Heart right ventricle (tissue), 16 donors: ENCODE results near the gene MRPL2. TPM values are rescaled to one million over a fixed set of nuclear protein-coding genes. Genes with fewer than 3 reads are reported as not detected.

Experiments
- ATAC-seq, 8 donors: fragments of 200-7000 bp; cut with Tn5 transposase; one replicate each; pipeline ENCODE4 v1.9.1; 2020; ENCODE audit warnings: mild to moderate bottlenecking in 8 of 8, moderate library complexity in 8 of 8, moderate number of reproducible peaks in 1 of 8
- DNase-seq, 2 donors: peaks; one replicate each; pipeline ENCODE4 v3.0.0-alpha.2; 2020
- H3K27ac ChIP-seq, 10 donors: fragments of 200-600 bp; sonication (generic) in 2 of 10; one replicate each; pipeline versions ENCODE4 v1.5.0 to v1.8.0; 2020 to 2022; ENCODE audit warnings: mild to moderate bottlenecking in 3 of 10
- H3K27me3 ChIP-seq, 7 donors: fragments of 200-600 bp; one replicate each; pipeline ENCODE4 v1.8.0; 2021 to 2022; ENCODE audit warnings: mild to moderate bottlenecking in 2 of 7
- H3K36me3 ChIP-seq, 9 donors: fragments of 200-600 bp; sonication (generic) in 1 of 9; one replicate each; pipeline versions ENCODE4 v1.5.0 to v1.8.0; 2020 to 2022; ENCODE audit warnings: mild to moderate bottlenecking in 2 of 9
- H3K4me1 ChIP-seq, 9 donors: fragments of 200-600 bp; sonication (generic) in 1 of 9; one replicate each; pipeline versions ENCODE4 v1.5.0 to v1.8.0; 2020 to 2022; ENCODE audit warnings: mild to moderate bottlenecking in 4 of 9
- H3K4me3 ChIP-seq, 10 donors: fragments of 200-600 bp; sonication (generic) in 2 of 10; one replicate each; pipeline versions ENCODE4 v1.5.0 to v1.8.0; 2020 to 2022; ENCODE audit warnings: mild to moderate bottlenecking in 7 of 10, moderate library complexity in 2 of 10
- H3K9me3 ChIP-seq, 11 donors: fragments of 200-600 bp in 10 of 11; sonication (generic) in 2 of 11; one replicate each; pipeline versions ENCODE4 v1.5.0 to v1.8.0; 2013 to 2022; ENCODE audit warnings: mild to moderate bottlenecking in 2 of 11, control low read depth in 1 of 11, moderate library complexity in 1 of 11
- WGBS, 2 donors: extraction: QIAGEN DNeasy Blood & Tissue Kit; methylation state at CpG; one replicate each; pipeline ENCODE4 v1.1.7; 2013; ENCODE audit warnings: inconsistent platforms in 1 of 2; 5-methylcytosine and 5-hydroxymethylcytosine counted together
- intact Hi-C, 10 donors: fragments of 100-400 bp; cut with DNase I; formaldehyde crosslinking; loops; one replicate each; pipeline versions ENCODE4 v1.11.1 to v1.14.2; 2022
- polyA plus RNA-seq, 2 donors: library from polyadenylated mRNA; stranded (reverse); fragments of 200-250 nt; gene quantifications; one replicate each; pipeline ENCODE4 v1.2.3, GENCODE V29; 2013
- total RNA-seq, 10 donors: library from RNA; stranded (reverse); fragmentation: NEBNext Ultra II Directional in 3 of 10; extraction: Animal tissue kit (Norgen Biotek cat#: 25700) in 3 of 10; gene quantifications; one replicate each; pipeline versions ENCODE4 v1.2.1 to v1.2.4, GENCODE V29; 2021 to 2023
- TF ChIP-seq, protein P1 (sequence below), 9 donors: fragments of 200-600 bp; sonication (generic) in 2 of 9; IDR thresholded peaks; one replicate each; pipeline versions ENCODE4 v1.5.0 to v1.8.0; 2021 to 2022; ENCODE audit warnings: antibody characterized with exemption in 9 of 9, mild to moderate bottlenecking in 5 of 9, moderate library complexity in 1 of 9
- donor health status: Arrhythmogenic right ventricular cardiomyopathy.
- donor health status: ischemic (EF 13 %, LVEDD 7.1; RV severe dilation, severe dysfunction).
- donor health status: healthy with polysubstance abuse.
- donor health status: DM: no; HTN: yes; CAD: no.
- donor health status: DM: no; HTN: no; CAD: no.
- donor health status: ischemic (EF 25% LVEDD 6.9; RV normal size, moderate dysfunction).
- donor health status: ischemic (EF 25% LVEDD 5.7; RV mildly dilated, moderate dysfunction).
- donor health status: healthy.
- donor health status: DM: yes; HTN: yes; CAD: no.
- donor health status: Ischemic cardiomyopathy.
- donor health status: ischemic (EF 35%, LVEDD 5.7; RV mildly dilated, moderate dysfunction).
- donor health status: nonischemic (EF 11% LVEDD 7.7; RV severe dilation, severe dysfunction).
- donor health status: DM: yes; HTN: yes; CAD: no.
- donor health status: PGD.
- donor health status: ischemic (EF 29% LVEDD 5.4; RV normal size, mild dysfunction).
- donor health status: nonischemic (EF 23%, LVEDD 6.1; RV moderate dilation, normal function).

Gene MRPL2
- total and polyA plus RNA-seq, 12 donors, result 76.0 to 165 (median 97.6) TPM

DNA sequence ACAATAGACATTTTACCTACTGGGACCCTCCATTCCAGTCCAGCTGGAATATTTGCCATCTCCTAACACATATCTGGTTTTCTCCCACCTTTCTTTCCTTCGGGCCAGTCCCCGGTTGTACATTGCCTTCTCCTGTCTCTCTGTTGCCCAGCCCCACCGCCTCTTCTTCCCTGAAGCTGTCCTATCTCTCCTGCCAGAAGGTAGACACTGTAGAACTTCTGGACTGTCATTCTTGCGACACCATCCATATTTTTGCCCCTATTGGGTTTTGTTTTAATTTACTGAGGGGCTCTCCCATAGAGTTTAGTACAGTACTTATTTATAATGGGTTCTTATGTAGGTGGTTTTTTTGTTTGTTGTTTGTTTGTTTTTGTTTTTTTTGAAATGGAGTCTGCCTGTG, 21.8 kb upstream of the MRPL2 start:
- no peak for ATAC-seq
- intact Hi-C loops, result no loop called here

DNA sequence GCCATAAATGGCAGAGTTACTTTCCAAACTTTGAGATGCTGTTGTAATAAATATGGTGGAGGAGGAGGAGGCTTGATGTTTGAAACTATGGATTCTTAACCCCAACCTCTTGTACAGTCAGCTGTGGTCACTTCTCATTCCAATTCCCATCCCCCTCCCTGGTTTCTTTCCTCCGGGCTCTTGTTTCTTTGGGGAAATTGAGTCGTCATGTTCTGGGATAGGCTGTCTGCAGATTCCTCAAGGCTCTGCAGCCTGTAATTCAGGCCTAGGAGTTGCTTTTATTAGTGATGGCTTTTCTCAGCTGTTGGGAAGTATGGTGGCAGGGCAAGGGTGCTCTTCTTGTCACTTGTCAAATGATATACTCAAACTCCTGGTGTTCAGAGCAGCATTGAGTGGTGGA, 19.5 kb upstream of the MRPL2 start:
- TF ChIP-seq, protein P1, sequence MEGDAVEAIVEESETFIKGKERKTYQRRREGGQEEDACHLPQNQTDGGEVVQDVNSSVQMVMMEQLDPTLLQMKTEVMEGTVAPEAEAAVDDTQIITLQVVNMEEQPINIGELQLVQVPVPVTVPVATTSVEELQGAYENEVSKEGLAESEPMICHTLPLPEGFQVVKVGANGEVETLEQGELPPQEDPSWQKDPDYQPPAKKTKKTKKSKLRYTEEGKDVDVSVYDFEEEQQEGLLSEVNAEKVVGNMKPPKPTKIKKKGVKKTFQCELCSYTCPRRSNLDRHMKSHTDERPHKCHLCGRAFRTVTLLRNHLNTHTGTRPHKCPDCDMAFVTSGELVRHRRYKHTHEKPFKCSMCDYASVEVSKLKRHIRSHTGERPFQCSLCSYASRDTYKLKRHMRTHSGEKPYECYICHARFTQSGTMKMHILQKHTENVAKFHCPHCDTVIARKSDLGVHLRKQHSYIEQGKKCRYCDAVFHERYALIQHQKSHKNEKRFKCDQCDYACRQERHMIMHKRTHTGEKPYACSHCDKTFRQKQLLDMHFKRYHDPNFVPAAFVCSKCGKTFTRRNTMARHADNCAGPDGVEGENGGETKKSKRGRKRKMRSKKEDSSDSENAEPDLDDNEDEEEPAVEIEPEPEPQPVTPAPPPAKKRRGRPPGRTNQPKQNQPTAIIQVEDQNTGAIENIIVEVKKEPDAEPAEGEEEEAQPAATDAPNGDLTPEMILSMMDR (IDR thresholded peaks at IDR 0.05), result no peak
- peaks cover 0 to 18% (median 15%) of the 10 kb centered on the region in 7 donors for H3K27me3 ChIP-seq
- no peak overlapping the region for H3K4me3 ChIP-seq
- DNase-seq (no peak), ATAC-seq (no peak)
- H3K27ac ChIP-seq, result no peak overlapping the region
- no peaks in the 10 kb centered on the region for H3K9me3 ChIP-seq
- intact Hi-C loops, result loop anchor here in 2 of 10 donors (5.0 to 10.0 kb wide), 2 partner anchors 56 to 496 kb away; no protein-coding TSS in a partner anchor
- H3K4me1 ChIP-seq, result peaks cover 3 to 18% (median 10%) of the 10 kb centered on the region in 9 donors
- 85 to 95% methylated on average over 2 of the region's 2 CpGs for WGBS, 2 donors
- peaks cover 0 to 14% (median under 1%) of the 10 kb centered on the region in 9 donors for H3K36me3 ChIP-seq

More for the DNA sequence above, 21.8 kb upstream of the MRPL2 start:
- no peak overlapping the region for H3K4me3 ChIP-seq
- H3K36me3 ChIP-seq, result no peaks in the 10 kb centered on the region
- no peaks in the 10 kb centered on the region for H3K9me3 ChIP-seq
- no peak for DNase-seq
- peaks cover 0 to 12% (median 10%) of the 10 kb centered on the region in 9 donors for H3K4me1 ChIP-seq
- H3K27me3 ChIP-seq, result peaks cover 0 to 18% (median 15%) of the 10 kb centered on the region in 7 donors
- 92 to 97% methylated on average over 4 of the region's 4 CpGs for WGBS, 2 donors
- TF ChIP-seq, protein P1 (IDR thresholded peaks at IDR 0.05), result no peak
- H3K27ac ChIP-seq, result no peak overlapping the region

DNA sequence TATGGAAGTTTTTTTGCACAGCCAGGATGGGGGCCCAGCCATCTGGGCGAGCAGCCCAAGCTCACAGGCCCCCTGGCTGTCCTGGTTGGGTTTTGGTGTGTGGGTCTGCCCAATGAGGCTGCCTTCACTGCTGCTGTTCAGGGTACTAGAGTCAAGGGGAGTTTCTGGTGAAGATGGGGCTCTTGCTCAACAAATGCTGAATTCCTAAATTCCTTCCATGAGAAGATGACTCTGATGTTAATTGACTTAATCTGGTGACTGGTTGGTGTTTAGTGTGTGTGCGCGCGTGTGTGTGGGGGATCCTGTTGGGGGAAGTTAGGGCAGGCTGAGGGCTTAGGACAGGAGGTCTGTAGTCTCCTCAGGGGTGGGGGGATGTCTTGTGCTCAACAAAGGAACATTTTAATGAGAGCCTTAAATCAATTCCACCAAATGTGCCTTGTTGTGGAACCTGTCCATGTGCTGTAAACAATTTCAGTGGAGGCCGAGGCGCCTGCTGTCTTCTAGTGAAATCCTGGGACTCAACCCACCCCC, 18.8 kb upstream of the MRPL2 start:
- Histone ChIP-seq H3K4me3 (no peak overlapping the region), H3K27me3 (peaks cover 0 to 18% (median 15%) of the 10 kb centered on the region in 7 donors), H3K27ac (no peak overlapping the region), H3K36me3 (peaks cover 0 to 20% (median 7%) of the 10 kb centered on the region in 9 donors), H3K9me3 (no peaks in the 10 kb centered on the region), H3K4me1 (peaks cover 3 to 18% (median 10%) of the 10 kb centered on the region in 9 donors)
- intact Hi-C loops, result loop anchor here in 2 of 10 donors (5.0 to 10.0 kb wide), 2 partner anchors 57 to 496 kb away; no protein-coding TSS in a partner anchor
- TF ChIP-seq, protein P1 (IDR thresholded peaks at IDR 0.05), result no peak
- no peak for DNase-seq
- no peak for ATAC-seq
- 94% methylated on average over 6 of the region's 6 CpGs for WGBS, 2 donors

DNA sequence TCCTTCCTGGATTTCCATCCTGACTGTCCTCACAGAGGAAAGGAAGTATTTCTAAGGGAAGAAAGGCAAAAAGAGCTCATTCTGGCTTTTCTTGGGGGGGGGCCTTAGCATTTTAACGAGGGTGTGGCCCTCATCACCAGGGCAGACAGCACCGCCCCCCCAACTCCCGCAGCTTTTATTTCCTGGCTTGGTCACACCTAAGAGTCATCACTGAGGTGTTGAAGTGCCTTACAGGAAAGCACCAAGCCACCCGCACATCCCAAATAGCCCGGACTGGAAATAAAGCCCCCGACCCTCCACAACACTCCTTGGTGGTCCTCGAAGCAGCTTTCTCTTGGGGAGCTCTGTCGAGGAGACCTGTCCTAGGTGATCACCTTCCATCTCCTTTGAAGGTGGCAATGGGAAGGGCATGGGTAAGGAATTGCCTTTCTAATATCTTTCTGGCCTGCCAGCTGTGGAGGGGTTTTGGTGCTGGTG, 18.1 kb upstream of the MRPL2 start:
- H3K36me3 ChIP-seq, result peaks cover 0 to 27% (median 13%) of the 10 kb centered on the region in 9 donors
- no peak overlapping the region for H3K27ac ChIP-seq
- peaks cover 3 to 18% (median 10%) of the 10 kb centered on the region in 9 donors for H3K4me1 ChIP-seq
- no peaks in the 10 kb centered on the region for H3K9me3 ChIP-seq
- intact Hi-C loops, result loop anchor here in 2 of 10 donors (5.0 to 10.0 kb wide), 2 partner anchors 57 to 495 kb away; no protein-coding TSS in a partner anchor
- DNase-seq (no peak), ATAC-seq (no peak)
- 40 to 45% methylated on average over 8 of the region's 8 CpGs for WGBS, 2 donors
- H3K27me3 ChIP-seq, result peaks cover 0 to 18% (median 15%) of the 10 kb centered on the region in 7 donors
- TF ChIP-seq, protein P1 (IDR thresholded peaks at IDR 0.05), result no peak
- peak overlapping the region in 8 of 10 donors; percentile 28 to 82 (median 60) for H3K4me3 ChIP-seq
